ENCODE measurements around the gene HEATR5B.
"Not testable (repeated sequence)": the region's sequence is repeated elsewhere in the genome, so short reads cannot be mapped to it uniquely, and the experiment has no call there.

Gene HEATR5B

GRCh38 chr2:37061013-37061711, 23.0 kb downstream of the HEATR5B start:
- no peak for DNase-seq

DNA sequence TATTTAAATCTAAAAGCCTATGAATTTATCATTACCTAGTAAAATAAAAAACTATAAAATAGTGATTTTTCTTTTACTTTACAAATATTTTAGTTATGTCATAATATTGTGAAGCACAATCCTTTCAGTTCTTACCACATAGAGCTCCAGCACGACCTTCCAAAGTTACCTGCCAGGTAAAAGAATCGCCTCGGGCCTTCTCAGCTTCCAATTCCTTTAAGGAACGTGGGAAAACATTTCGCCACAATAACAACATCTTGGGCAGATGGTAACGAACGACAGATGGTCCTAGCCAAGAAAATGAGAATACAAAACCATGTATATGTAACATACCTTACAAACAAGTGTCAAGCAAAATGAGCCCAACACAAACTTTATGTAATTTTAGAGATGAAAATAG, 23.7 kb downstream of the HEATR5B start:
- DNase-seq, result no peak

- no peak for DNase-seq
Measured at GRCh38 chr2:37059841-37060240, 24.3 kb downstream of the HEATR5B start.

DNA sequence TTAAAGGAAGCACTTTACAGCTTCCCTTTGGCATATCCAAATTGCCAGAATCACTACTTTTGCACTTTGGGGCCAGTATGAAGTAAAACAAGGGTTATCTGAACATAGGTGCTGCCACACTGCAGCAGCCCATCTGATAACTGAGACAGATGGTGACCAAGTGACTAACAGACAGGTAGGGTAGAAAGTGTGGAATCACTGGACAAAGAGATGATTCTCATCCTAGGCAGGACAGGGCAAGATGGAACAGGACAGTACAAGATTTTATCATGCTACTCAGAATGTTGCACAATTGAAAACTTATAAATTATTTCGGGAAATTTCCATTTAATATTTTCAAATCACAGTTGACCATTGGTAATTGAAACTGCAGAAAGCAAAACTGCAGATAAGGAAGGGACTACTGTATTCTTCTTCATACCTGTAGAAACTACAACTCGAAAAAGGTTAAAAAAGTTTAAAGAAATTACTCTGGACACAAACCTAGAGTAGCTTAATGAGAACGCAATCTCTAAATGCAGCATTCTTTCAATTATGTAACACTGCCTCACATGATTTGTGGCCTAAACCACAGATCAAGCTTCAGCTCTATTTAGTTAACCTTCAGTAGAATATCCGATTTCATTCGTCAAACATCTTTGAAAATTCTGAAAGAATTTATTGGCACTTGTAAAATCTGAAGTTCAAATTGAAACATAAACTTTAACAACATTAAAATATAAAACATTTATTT, 31.4 kb downstream of the HEATR5B start:
- no peak for DNase-seq

- no peak for DNase-seq
Measured at GRCh38 chr2:37039580-37039979, 44.6 kb downstream of the HEATR5B start.

DNA sequence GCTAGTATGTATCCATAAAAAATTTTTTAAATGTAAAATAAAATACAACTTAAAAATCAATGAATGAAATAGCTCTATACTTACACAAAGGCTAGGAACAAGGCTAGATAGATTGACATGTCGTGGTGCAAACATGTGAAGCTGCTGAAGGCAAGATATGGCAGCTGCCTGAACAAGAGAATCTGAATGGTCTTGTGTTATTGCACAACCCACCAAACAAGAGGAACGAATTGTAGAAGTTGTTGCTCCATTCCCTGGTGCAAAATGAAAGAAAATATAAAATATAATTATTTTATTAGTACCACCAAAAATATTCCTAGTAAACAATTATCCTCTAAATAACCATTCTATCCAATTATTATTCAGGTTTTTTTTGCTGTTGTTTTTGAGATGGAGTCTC, 46.4 kb downstream of the HEATR5B start:
- no peak for DNase-seq

GRCh38 chr2:37029758-37030157, 54.4 kb downstream of the HEATR5B start:
- DNase-seq, result no peak

DNA sequence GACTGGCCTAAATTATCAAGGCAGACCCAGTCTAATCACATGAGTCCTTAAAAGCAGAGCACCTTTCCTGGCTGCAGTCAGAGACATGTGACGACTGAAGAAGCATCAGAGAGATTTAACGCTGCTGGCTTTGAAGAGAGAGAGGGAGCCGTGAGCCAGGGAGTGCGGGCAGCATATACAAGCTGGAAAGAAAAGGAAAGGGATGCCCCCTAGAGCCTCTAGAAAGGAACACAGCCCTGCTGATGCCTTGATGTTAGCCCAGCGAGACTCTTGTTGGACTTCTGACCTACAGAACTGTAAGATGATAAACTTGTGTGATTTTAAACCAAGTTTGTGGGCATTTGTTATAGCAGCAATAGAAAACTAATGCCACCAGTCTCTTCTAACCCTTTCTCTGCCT, 58.1 kb downstream of the HEATR5B start:
- DNase-seq, result no peak

DNA sequence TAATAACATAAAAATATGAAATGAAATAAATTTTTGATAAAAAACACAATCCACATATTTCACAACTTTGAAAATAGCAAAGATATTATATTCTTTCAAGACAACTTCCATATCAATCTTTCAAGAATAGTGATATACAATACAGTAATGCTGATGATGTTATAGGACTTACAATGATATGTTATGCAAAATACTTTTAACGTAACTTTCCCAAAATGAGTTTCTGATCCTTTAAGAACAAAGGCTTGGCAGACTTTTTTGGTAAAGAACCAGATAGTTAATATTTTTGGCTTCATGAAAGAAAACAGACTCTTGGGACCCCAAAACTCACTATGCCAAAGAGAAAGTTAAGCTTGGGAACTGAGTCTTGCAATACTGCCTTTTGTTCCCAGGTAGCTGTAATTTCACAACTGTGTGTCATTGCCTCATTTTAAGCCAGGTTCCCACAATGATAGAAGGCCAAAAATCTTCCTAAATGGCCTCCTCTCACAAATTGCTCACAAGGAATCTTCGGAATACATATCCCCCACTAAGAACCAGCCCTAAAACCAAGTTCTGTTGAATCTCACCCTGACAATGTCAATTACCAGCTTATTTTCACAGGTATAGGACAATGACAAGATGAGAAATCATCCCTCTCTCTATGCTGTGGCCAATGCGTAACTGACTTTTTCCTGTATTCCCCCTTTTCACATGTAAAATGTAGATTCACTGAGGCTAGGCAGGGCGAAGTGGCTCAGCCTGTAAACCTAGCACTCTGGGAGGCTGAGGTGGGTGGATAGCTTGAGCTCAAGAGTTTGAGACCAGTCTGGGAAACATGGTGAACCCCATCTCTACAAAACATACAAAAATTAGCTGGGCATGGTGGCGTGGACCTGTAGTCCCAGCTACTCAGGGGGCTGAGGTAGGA, 63.0 kb downstream of the HEATR5B start:
- DNase-seq, result no peak

- DNase-seq, result no peak
Measured at GRCh38 chr2:37020212-37020886, 63.8 kb downstream of the HEATR5B start.

DNA sequence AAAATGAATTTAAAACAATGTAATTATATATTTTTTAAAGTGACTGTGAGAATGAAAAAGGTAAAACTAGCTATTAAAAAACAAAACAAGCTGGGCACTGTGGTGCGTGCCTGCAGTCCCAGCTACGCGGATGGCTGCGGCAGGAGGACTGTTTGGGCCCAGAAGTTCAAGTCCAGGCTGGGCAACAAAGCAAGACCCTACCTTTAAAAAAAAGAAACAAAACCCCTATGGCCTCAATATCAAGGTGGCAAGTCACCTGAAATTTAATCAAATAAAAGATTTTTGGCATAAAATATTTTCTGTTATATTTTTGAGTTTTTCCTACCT, 70.9 kb downstream of the HEATR5B start:
- no peak for DNase-seq

DNA sequence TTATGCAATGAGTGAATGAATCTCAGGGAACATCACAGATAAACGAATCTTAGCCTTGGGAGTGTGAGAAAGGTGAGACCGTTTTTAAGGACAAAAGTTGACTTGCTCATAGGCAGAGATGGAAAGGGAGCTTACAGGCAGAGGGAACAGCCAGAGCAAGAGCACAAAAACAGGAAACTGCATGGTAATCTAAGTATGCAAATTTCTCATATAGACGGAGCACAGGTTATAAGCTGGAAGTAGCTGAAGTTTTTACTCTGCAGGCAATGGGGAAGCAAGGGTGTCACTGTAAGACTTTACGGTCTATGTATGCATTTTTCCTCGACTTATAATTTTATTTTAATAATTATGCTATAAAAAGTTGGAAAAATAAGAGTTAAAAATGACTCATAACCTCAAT, 73.0 kb downstream of the HEATR5B start:
- no peak for DNase-seq

DNA sequence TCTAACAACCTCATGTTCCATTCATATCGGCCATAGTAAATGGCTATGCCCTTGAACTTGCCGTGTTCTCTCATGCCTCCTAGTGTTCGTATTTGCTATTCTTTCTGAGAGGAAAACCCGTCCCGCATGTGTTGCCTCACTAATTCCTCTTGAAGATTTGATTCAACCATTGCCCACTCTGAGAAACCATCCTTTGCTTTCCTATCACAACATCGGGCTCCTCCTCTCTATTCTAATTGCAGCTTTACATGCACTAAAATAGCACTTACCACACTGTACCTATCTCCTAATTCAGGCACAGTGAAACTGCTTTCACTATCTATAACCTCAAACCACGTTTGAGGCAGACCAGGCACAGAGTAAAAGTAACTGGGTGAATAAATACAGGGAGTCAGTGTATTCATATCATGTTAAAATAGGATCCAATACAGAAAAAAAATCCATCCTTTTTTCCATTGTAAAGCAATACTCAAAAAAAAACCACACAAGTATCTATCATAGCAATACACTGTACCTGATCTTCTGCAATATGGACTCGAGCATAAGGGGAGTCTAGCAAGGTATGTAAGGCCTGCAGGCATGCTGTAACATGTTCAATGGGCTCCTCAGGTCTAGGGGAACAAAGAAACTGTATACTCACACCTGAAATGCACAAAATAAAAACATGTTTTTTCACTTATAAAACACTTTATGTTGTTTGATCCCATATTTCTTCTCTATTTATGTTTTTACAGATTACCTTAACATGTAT, 78.9 kb downstream of the HEATR5B start:
- no peak for DNase-seq

DNA sequence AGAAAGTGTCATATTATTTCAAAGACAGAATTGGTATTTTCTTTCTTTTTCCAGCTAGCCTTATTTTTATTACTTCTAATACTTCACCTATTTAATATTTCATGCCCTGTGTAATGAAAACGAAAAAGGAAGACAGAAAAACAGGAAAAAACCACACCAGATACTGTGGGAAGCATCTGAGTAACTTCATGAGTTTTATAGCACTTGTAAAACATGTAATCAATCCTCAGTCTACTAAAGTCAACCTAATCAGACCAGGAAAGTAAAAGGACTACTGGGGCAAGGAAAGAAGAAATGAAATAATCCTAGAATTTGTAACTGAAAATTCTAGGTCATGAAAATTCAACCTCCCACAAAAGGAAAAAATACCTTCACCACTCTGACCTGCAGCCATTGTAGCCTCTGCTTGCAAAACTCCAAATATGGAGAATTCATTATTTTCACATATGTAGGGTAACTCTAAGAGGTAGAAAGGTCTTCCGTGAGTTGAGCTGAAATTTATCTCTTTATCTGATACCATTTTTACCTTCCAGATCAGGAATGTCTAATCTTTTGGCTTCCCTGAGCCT, 83.1 kb downstream of the HEATR5B start:
- no peak for DNase-seq

- no peak for DNase-seq
Measured at GRCh38 chr2:37000318-37000717, 83.9 kb downstream of the HEATR5B start.

DNA sequence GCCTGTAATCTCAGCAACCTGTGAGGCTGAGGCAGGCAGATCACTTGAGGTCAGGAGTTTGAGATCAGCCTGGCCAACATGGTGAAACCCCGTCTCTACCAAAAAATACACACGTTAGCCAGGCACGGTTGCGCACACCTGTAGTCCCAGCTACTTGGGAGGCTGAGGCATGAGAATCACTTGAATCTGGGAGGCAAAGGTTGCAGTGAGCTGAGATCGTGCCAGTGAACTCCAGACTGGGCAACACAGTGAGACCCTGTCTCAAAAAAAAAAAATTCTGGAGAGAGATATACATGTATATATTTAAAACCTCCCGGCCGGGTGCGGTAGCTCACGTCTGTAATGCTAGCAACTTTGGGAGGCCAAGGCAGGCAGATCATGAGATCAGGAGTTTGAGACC, 84.8 kb downstream of the HEATR5B start:
- not testable (repeated sequence) for DNase-seq

GRCh38 chr2:36993841-36994620, 90.1 kb downstream of the HEATR5B start:
- DNase-seq, result no peak

DNA sequence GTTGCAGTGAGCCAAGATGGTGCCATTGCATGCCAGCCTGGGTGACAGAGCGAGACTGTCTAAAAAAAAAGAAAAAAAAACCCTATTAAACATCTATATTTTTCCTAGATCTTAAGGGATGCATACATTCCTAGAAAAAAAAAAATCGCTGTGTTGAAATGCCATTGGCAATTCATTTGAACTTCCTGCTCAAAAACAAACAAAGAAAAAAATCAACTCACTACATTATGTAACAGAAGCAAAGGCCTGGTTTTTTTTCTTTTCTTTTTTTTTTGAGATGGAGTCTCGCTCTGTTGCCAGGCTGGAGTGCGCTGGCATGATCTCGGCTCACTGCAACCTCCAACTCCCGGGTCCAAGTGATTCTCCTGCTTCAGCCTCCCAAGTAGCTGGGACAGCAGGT, 96.2 kb downstream of the HEATR5B start:
- DNase-seq, result no peak

DNA sequence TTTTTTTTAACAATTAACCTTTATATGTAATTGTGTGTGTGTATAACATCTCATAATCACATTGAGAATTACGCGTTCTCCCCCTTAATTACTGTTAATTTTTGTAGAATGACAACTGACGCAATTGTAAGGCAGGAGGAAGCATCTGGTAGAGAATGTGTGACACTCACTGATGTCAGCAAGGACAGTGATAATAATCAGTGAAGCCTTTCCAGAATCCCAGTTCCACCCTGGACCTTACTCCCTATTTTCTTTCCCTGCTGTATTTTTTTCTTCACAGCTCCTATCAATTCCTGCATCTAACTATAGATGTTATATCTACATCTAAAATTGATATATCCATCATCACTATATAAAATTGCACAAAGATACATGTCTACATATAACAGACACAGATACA, 101.7 kb downstream of the HEATR5B start:
- no peak for DNase-seq

- no peak for DNase-seq
Measured at GRCh38 chr2:36981911-36982310, 102.3 kb downstream of the HEATR5B start.

GRCh38 chr2:36979007-36979406, 105.2 kb downstream of the HEATR5B start:
- not testable (repeated sequence) for DNase-seq
